Fibroblast of pulmonary artery (primary cell): ENCODE data around the gene ANKUB1.

Experiments used
- DNase-seq: peaks from one replicate; pipeline ENCODE4 v3.0.0-alpha.2; 2010; ENCODE audit warnings: low read depth
- H3K4me3 ChIP-seq: replicated peaks from 2 replicates; pipeline ENCODE4 v1.5.1; 2011; ENCODE audit warnings: low read depth, mild to moderate bottlenecking, control low read depth, low read length, moderate library complexity
- TF ChIP-seq, protein P1 (sequence below): IDR thresholded peaks from 2 replicates; pipeline ENCODE4 v1.5.1; 2011; ENCODE audit warnings: mild to moderate bottlenecking, control low read depth, low read length, inconsistent platforms; ENCODE audit errors: missing control alignments

The ANKUB1 gene

DNA sequence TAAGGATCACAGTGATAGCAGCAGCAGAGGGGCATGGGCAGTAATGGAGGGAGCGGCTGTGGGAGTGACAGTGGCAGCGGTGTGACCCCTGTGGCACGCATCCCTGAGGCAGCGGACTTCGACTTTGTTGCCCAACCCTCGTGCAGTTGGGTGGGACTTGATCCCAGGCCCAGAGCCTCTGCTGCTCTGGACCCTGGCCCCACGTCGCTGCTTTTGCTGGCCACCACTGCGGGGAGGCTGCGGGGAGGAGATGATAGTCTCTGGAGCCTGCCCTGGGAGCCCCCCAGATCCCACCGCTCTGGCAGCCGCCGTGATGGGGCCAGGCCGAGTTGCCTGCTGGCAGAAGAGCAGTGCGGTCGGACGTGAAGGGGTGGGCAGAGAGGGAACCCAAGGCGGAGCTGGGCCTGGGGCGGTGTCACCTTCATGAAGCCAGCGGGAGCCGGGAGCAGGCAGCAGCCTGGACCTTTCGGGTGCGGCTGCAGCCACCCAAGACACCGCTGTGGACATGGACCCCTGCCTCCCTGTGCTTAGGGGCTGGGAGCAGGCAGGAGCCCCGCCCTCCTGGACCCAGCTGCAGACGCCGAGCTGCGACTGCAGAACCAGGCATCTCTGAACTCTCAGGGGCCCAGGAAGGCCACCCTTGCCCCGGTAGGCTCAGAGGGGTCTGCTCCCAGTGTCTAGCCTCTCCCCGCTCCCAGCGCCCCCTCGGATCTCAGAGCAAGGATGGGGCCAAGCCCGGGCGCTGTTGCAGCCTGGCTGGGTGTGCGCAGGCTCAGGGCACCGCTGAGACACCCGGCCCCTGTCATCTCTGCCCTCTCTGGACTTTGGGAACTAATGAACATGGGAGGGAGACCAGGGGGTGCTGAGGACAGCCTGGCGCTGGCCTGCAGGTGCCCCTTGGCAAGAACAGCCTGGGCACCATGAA, 78.4 kb downstream of the ANKUB1 start:
- TF ChIP-seq, protein P1, sequence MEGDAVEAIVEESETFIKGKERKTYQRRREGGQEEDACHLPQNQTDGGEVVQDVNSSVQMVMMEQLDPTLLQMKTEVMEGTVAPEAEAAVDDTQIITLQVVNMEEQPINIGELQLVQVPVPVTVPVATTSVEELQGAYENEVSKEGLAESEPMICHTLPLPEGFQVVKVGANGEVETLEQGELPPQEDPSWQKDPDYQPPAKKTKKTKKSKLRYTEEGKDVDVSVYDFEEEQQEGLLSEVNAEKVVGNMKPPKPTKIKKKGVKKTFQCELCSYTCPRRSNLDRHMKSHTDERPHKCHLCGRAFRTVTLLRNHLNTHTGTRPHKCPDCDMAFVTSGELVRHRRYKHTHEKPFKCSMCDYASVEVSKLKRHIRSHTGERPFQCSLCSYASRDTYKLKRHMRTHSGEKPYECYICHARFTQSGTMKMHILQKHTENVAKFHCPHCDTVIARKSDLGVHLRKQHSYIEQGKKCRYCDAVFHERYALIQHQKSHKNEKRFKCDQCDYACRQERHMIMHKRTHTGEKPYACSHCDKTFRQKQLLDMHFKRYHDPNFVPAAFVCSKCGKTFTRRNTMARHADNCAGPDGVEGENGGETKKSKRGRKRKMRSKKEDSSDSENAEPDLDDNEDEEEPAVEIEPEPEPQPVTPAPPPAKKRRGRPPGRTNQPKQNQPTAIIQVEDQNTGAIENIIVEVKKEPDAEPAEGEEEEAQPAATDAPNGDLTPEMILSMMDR: no peak
- no peak for DNase-seq
- H3K4me3 ChIP-seq: no peak overlapping the region
